GM19240 (cell line): ENCODE measurements around the gene GMPR2.

Experiments used
- DNase-seq: peaks from one replicate; pipeline ENCODE4 v3.0.0; 2011; ENCODE audit warnings: low spot score; ENCODE audit not compliant: insufficient read length

Gene GMPR2

DNA sequence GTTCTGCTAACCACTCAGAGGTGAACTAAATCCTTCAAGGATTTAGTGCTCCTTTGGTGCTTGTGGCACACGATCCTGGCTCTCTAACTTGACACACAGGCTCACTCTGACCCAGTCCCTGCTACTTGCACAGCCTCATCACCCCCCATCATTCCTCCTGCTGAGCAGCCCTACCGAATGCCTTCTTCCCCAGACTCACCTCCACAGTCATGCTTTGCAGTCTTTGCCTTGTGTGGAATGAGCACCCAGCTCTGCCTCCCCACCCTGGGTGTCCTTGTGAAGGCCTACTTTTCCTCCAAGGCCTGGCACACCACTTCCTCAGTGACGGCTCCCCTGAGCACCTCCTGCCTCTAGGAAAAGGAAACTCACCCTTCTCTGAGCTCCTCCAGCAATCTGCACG, 17.6 kb downstream of the GMPR2 start:
- DNase-seq = no peak

DNA sequence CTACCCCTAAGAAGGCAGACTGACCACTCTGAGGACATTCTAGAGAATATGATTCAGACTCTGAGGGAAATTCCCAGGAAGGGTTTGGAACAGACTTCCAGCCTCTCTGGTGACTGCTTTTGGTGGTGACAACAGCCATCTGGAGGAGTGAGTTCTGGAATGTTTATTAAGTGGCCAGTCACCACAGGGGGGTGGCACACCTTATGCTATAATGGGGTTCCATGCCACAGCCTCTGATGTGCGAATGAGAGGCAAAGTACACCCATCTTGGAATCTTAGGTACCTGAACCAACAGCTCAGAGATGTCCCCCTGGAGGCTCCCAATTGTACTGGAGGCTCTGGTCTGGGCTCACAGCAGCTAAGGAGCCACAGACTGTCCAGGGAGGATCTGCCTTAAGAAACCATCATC, 19.2 kb downstream of the GMPR2 start:
- no peak for DNase-seq

DNA sequence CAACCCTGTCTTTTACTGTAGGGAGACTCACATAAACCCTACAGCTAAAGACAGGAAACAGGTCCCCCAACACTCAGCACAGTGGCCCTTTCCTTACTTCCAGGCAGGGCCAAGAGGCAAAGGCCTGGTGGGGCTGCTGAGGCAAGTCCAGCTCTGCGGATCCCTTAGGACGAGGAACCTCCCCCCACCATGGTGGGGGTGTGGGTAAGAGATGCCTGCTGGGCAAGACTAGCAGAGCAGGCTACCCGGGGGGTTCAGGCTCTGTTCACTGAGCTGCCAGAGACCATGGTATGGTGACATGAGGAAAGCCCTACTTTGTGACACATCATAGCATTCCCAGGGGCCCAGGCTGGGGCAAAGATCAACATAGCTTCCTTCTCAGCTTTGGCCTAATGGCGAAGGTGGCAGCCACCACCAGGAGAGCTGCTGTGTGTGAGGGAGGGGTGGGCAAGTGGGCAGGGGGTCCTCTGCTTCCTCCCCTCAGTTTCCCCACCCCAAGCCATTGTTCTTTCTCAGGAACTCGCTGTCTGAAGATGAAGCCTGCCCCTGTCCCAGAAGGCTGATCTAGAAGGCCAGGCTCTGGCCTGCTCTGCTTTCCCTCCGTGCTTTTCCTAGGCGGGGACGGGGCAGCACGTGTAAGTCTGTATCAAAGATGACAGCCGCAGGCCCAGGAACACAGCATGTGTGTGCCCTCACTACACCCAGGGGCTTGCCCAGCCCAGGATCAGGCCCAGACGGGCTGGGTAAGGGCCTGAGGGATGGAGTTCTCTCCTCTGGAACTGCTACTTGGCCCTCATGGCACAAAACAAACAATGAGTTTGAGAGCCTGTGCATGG, 19.8 kb downstream of the GMPR2 start:
- no peak for DNase-seq

DNA sequence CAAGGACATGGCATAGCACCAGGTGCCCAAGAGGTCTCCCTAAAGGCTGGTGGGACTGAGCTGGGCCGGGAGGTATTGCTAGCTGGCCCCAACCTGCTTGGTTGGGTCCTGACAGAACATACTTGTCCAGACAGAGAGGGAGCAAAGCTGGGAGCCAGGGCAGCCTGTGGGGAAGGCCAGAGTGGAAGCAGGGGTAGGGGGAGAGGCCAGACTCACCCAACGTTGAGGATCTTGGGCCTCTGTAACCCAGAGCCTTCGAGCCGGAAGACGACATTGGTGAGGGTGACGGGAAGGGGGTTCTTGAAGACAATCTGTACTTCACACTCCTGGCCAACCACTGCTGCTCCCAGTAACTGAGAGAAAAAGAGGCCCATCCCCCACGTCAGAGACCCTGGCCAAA, 21.2 kb downstream of the GMPR2 start:
- DNase-seq = no peak

DNA sequence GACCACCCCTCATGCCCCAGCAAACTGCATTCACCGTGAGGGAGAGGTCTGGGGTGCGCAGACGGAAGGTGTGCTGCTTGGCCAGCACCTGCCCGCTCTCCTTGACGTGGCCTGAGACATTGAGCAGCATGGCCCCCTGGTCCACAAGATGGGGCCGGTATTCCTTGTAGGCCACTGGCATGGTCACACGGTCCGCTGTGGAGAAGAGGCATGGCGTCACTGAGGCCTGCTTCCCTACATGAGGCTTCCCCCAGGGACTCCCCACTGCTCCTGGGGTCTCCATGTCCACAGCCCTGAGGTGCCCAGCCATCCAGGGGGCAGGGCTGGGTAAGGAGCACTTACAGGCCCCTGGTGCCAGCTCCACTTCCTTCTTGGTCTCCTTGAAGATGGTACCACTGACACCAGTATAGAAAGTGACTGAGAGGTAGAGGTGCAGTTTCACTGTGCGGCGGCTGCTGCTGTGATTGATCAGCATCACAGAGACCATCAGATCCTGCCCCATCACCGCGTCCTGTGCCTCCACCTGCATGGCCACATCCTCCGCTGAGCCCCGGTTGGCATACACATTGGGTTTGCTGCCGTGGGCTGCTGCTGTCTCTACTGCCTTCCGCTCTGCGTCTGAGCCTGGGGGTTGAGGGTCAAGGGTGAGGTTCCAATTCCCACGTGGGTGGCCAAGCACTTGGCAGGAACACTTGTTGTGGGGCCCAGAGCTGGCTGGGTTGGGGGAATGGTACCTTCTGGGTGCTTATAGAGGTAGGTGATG, 22.1 kb downstream of the GMPR2 start:
- no peak for DNase-seq

DNA sequence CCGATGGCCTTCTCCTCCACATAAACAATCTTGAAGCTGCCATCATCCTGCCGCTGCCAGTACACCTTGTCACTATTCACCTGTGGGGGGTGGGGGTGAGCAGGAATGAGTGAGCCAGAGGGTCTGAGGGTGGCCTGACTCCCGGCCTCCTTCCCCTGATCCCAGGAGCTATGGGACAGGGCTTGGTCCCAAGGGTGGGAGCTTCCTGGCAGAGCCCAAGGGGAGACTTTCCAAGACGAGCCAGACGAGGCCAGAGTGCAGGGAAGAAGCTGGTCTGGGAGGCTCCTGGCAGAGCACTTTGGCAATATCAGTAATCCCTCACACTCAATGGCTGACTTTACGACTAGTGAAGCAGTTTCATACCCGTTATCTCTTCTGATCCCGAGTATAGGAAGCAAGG, 22.7 kb downstream of the GMPR2 start:
- no peak for DNase-seq

DNA sequence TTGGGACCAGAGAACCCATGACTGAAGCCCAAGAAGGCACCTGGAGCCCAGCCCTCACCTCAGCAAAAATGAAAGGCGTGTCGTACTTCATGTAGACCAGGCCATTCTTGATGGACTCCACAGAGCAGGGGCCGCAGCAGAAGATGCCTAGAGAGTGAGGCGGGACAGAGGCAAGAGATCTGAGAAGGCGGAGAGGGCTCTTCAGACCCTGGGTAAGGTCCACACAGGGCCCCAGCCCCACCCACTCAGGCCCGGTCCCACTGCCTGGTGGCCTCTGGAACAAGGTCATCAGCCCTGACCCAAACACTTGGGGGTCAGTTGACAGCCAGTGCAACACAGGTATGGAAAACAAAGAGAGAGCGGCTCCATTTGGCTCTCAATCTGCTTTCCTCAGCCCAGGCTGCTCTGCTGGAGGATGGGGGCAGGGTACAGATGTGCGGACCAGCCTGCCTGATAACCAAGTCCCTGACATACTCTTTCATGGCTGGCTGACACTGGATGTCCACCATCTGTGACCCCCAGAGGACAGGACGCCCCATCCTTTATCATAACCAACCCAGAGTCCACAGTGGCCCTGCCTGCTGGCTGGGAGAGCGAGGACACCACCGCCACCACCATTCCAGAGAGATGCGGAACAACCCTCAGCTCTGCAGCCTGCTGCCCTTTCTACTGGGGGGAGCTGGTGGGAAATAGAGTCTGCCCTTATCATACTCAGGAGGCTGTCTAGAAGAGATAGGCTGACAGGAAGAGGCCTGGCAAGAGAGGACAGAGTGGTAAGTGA, 23.4 kb downstream of the GMPR2 start:
- no peak for DNase-seq

DNA sequence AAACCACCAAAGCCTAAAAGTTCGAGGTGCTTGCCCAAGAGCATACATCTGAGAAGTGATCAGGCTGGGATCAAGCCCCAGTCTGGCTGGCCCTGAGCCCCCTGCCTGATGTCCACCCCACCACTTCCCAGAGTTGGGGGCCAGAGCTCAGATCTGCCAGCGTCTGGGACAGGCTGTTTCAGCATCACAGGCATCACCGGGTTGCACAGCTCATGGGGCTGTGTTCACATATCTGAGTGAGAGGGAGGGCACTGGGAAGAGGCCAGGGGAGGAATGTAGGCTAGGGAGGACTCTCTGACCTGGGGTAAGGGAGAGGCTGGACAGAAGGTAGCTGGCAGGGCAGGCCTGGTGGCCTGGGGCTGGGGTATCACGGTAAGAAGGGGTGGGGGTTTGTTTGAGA, 24.2 kb downstream of the GMPR2 start:
- DNase-seq = no peak

DNA sequence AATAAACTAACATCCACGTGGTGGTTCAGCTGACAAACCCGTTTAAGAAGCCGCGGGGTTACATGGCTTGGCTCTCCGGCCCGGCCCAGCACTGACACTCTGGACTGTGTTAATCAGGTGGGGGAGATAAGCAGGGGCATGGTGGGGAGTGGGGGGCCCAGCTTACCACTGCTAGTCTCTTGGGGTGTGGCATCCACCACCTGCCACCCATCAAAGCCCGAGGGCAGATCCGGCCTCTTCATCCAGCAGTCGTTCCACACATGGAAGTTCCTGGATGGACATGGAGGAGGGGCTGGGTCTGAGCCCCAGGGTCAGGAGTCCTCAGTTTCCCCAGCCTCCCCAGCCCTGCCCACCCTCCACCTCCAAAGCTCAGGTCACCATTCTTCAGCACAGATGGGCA, 25.4 kb downstream of the GMPR2 start:
- no peak for DNase-seq

DNA sequence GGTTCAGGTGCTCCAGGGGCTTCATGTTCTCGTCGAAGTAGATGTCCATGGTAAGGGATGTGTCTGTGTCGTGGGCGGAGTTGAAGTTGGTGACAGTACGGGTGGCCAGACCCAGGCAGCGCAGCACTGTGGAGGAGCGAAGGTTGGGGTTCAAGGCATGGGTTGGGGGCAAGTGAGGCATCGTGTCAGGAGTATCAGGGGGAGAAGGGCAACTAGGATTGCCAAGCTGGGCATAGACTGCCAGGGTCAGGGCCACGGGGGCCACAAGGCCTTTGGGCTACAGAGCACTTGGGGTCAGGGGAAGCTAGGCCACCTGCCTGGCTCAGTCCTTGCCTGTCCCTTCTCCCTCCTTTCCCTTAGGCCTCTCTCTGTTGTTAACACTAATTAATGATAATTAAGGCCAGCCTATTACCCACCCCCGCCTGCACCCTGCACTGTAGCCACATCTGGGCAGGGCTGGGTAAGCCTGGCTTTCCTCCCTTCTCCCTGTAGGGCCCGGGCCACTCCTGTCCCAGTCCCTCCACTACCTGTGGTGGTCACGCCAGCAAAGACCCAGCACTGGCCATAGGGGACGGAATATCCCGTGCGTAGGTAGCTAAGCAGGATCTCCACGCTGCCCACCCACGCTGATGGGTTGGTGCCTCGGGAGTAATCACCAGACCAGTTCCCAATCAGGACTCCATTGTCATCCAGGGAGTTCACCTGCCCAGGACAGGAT, 26.0 kb downstream of the GMPR2 start:
- no peak for DNase-seq

DNA sequence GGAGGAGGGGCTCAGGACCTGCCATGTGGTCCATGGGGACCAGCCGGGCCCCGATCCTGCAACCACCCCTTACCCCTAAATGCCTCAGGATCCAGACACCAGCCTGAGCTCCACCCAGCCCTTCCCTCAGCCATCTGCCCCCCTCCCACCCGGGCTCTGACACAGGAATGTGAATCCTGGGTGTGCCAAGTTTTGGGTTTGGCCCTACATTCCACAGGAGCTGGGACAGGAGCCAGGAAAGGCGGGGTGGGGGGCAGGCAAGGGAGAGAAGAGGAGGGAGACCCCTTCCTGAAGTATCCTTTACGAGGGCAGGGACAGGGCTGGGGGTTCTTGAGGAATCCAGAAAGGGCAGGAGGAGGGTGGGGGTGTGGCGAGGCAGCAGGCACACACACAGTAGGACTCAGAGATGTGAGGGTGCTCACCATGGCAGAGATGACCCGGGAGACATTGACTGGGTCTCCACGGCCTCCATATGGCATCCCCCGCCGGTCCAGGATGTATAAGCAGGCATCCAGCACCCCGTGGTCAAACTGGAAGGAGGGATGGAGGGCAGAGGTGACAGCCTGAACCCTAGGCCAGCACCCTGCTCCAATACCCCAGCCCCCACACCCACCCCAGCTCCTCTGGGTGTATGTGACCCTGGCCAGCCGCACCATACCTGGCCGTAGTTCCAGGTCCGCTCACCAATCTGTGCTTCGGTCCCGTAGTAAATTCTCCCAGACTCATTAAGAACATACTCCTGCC, 26.7 kb downstream of the GMPR2 start:
- no peak for DNase-seq

DNA sequence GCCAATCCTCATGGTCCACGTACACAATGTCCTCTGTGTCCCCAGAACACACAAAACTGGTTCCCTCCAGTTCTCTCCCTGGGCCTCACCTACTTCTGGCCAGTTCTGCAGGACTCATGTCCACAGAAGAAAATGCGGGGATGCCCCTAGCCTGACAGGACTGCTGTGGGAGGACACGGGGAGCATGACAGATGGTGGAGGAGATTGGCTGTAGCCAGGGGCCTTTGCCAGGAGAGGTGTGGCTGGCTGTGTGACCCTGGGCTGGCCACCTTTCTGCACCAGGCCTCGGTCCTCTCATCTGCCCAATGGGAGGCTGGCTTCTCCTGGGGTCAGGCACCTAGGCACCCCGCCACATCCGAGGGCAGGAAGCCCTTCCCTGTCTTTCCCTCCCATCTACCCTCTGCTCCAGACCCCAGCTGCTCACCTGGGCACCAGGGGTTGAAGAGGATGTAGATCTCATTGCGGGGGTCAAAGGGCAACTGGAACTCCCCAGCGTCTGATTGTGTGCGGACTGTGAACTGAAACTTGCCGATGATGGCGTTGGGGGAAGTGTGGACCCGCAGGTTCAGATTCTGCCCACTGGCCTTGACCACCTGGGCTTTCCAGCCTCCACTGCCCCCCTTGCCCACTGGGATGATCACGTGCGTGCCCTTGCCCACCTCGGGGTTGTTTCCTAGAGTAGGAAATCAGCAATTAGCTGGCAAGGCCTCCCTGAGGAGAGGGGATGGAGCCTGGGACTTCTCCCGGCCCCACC, 27.5 kb downstream of the GMPR2 start:
- DNase-seq = no peak

DNA sequence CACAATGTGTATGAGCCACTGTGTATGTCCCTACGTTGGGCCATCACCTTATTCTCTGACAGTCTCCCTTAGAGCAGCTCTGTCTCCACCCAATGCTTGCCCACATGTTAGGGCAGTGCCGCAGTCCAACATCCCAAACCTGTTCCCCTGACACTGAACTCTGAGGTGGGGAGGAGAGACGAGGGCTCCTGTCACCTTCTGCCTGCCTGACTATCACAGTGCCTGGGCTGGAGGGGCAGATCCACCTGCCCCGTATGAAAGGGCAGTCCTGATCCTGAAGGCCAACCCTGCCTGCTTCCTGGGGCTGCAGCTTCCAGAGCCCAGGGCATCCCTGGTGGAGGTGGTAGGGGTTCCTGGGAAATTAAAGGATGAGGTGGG, 28.0 kb downstream of the GMPR2 start:
- DNase-seq = no peak

DNA sequence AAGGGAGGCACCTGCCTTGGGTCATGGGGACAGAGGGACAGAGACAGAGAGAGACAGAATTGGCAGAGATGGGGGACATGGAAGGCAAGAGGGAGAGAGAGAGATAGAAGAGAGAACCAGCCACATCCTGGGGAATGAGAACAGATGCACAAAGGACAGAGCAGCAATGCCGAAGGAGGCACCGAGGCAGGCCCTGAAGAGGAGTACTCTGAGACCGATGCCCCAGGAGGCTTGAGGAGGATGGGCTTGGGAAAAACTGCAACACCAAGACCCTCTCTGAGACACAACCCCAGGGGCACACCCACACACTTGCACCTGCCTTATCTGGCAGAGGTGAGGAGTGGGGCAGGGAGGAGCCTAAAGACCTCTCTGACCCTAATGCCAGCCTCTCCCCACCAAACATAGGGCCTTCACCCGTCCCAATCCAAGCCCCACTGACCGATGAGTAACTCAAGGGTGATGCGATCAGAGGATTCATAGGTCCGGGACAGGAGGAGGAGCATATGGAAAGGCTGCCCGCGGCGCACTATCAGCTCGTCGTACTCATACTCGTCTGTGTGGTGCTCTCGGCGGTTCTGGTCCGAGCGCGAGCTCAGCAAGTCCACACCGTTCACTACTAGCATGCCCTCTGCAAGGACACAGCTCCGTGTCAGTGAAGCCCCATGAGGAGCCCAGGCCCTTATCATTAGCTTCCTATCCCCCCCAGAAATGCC, 28.7 kb downstream of the GMPR2 start:
- DNase-seq = no peak

DNA sequence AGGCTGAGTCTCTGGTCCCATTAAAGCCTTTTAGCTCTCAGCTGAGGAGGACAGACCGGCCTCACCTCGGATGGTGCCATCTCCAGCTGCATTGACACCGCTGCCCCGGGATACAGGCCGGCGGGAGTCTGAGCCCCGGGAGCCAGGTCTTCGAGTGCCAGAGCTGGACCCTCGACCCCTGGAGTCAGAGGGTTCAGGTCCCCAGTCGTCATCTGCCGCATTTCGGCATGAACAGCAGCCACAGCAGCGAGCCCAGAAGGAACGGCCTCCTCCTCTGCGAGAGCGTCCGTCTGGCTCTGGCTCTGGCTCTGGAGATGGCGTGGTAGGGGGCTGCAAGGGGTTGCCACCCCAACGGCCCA, 29.2 kb downstream of the GMPR2 start:
- DNase-seq = no peak

DNA sequence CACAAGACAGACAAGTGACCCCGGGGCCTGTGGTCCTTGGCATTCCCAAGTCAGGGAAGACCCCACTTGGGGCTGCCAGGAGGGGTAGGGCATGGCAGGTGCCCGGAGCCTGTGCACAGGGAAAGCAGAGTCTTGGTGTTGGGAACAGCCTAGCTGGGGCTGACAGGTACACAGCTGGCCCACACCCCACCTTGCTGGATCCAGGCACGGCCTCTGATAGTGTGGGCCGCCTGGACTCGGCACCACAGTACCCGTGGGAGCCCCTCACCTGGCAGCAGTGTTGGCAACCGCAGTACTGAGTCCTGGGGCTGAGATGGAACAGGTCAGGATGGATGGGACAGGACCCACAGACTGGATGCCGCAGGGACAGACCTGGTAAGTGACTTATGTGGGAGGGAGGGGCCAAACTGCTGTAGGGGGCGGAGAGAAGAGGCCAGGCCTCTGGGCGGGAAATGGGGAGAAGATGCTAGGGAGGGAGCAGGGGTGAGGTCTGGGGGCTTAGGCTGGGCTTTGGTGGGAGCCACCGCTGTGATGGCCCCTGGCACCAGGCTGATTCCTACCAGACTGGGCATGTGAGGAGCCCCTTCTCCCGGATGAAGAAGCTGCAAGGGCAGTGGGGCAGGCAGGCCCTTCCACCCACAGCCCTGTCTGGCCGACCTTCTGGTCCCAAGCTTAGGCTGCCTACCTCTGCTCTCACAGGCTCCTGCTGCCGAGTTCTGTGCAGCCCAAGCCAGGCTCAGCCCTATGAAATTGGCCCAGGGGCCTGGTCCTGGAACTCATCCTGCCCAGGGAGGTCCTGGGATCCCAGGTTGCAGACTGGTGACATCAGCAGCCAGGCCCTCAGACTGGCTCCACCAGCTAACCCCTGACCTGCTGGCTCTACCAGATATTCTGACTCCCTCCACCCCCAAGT, 30.3 kb downstream of the GMPR2 start, which contains the start of gene TGM1:
TSS of gene TGM1 (minus strand) at position 357 of the 913 bp plus-strand sequence. CDS start 825 bp downstream, outside the sequence.
- no peak for DNase-seq

DNA sequence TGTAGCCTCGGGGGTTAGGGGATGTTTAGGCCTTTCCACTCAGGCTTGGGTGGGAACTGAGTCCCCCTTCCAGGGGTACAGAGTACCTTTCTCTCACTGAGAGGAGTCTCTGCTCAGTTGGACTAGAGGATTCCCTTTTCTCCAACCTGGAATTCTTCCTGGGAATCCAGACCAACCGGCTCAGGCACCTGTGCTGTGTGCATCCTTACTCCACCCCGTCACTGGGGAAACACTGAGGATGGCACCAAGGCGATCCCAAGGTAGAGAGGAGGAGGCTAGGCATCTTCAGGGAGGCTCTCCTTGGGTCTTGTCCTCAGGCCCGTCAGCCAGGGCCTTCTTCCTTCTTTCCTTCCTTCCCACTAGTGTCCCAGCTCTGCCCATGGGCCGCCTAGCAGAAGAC, 31.1 kb downstream of the GMPR2 start:
- DNase-seq = no peak

DNA sequence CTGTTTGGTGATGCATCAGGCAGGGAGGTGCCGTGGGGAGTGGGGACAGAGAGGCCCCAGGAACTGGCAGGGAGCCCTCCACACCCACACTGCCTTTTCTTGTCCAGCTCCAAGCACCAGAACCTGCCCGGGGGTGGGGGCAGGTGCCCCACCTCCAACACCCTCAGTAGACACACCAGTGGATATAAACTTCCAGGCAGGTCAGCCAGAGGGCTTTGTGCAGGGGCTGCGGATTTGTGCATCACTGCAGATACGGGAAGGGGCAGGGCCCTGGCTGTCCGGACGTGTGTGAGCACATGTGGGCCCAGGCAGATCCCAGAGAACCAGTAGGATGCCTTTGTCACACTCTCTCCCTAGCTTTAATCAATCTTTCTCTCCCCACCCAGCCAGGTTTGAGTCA, 31.6 kb downstream of the GMPR2 start:
- DNase-seq = no peak
